ENCODE data around the gene NUP62. TPM values are rescaled to one million over a fixed set of nuclear protein-coding genes. Genes with fewer than 3 reads are reported as not detected.
A peak's percentile ranks its signal among the peaks of the same experiment; 100 is the strongest.

NUP62 gene
- total RNA-seq, 2 experiments from 2014 or later, result 160 to 171 TPM

DNA sequence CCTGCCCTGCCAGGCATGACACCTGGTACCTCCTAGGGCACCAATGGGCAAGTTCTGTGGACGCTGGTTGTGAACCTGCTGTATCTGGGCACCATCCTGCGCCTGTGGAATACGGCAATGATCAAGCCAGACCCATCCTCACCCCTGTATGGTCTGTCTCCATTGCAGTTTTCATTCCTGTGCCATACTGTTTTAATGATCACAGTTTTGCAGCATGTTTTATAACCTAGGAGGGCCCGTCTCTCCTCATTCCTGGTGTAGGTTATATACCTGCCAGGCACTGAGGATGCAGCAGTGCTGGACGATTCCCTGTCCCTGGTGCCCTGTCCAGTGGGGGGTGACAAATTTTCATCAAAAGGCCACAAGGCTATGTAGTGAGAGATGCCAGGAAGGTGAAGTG is 46.2 kb downstream of the NUP62 start:
- Mint-ChIP-seq H3K27ac (no peak overlapping the region), H3K36me3 (peaks cover 59% of the 10 kb centered on the region), H3K27me3 (no peaks in the 10 kb centered on the region), H3K4me1 (ENCODE audit: low read depth) (peaks cover 15% of the 10 kb centered on the region), H3K4me3 (no peak overlapping the region), H3K9me3 (no peaks in the 10 kb centered on the region)
- CTCF ChIA-PET, result interaction anchor here (1.2 kb wide), 1 partner anchor 32 kb away, joined by 3 read pairs; no protein-coding TSS in a partner anchor
- DNase-seq, result no peak
- POLR2A ChIA-PET, result interaction anchor here (1.1 kb wide), 1 partner anchor 12 kb away, joined by 7 read pairs; no protein-coding TSS in a partner anchor
- intact Hi-C loops (cut with micrococcal nuclease), result no loop called here

DNA sequence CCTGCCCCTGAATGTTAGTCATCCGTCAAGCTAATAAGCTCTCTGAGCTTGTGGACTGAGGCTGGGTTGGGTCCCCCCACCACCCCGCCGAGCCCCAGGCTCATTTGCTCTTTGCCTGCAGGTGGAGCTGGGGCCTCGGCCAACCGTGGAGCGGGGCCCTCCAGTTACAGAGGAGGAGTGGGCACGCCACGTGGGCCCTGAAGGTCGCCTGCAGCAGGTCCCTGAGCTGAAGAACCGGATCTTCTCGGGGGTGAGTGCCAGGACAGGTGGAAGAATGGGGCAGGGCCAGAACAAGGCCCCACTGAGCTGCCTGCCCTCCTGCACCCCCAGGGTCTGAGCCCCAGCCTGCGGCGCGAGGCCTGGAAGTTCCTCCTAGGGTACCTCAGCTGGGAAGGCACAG is 46.7 kb downstream of the NUP62 start:
- Mint-ChIP-seq H3K27me3 (no peaks in the 10 kb centered on the region), H3K36me3 (peaks cover 61% of the 10 kb centered on the region), H3K4me3 (no peak overlapping the region), H3K9me3 (no peaks in the 10 kb centered on the region), H3K4me1 (ENCODE audit: low read depth) (peaks cover 14% of the 10 kb centered on the region), H3K27ac (no peak overlapping the region)
- ChIA-PET CTCF (interaction anchor here (1.2 kb wide), 1 partner anchor 32 kb away, joined by 3 read pairs; no protein-coding TSS in a partner anchor), POLR2A (interaction anchor here (1.1 kb wide), 1 partner anchor 12 kb away, joined by 7 read pairs; no protein-coding TSS in a partner anchor)
- no peak for DNase-seq
- intact Hi-C loops (cut with micrococcal nuclease), result no loop called here

GRCh38 chr19:49881672-49882394 is 47.5 kb downstream of the NUP62 start:
- Mint-ChIP-seq H3K27ac (no peak overlapping the region), H3K4me3 (no peak overlapping the region), H3K27me3 (no peaks in the 10 kb centered on the region), H3K9me3 (no peaks in the 10 kb centered on the region), H3K36me3 (peaks cover 60% of the 10 kb centered on the region), H3K4me1 (ENCODE audit: low read depth) (peaks cover 14% of the 10 kb centered on the region)
- CTCF ChIA-PET, result interaction anchor here (1.9 kb wide), 1 partner anchor 9 kb away, joined by 7 read pairs; no protein-coding TSS in a partner anchor
- DNase-seq, result no peak
- intact Hi-C loops (cut with micrococcal nuclease), result no loop called here
- POLR2A ChIA-PET, result interaction anchor here (1.1 kb wide), 2 partner anchors 9 to 13 kb away, joined by 3 to 7 read pairs; no protein-coding TSS in a partner anchor

GRCh38 chr19:49881186-49881585 is 48.1 kb downstream of the NUP62 start:
- no peak overlapping the region for H3K27ac Mint-ChIP-seq
- POLR2A ChIA-PET, result interaction anchor here (1.1 kb wide), 1 partner anchor 10 kb away, joined by 3 read pairs; no protein-coding TSS in a partner anchor
- CTCF ChIA-PET, result interaction anchor here (1.9 kb wide), 1 partner anchor 9 kb away, joined by 7 read pairs; no protein-coding TSS in a partner anchor

GRCh38 chr19:49880162-49880869 is 49.0 kb downstream of the NUP62 start:
- H3K4me3 Mint-ChIP-seq, result no peak overlapping the region
- DNase-seq, result no peak
- H3K36me3 Mint-ChIP-seq, result peaks cover 54% of the 10 kb centered on the region
- H3K27ac Mint-ChIP-seq, result no peak overlapping the region
- POLR2A ChIA-PET, result interaction anchor here (1.6 kb wide), 1 partner anchor 31 kb away, joined by 5 read pairs; no protein-coding TSS in a partner anchor
- H3K9me3 Mint-ChIP-seq, result no peaks in the 10 kb centered on the region
- no peaks in the 10 kb centered on the region for H3K27me3 Mint-ChIP-seq
- CTCF ChIA-PET, result interaction anchor here (0.6 to 1.9 kb wide), 2 partner anchors 10 to 1522 kb away, joined by 3 to 7 read pairs; no protein-coding TSS in a partner anchor
- intact Hi-C loops (cut with micrococcal nuclease), result no loop called here
- peaks cover 19% of the 10 kb centered on the region for H3K4me1 Mint-ChIP-seq (ENCODE audit: low read depth)

More at GRCh38 chr19:49881186-49881585, 48.1 kb downstream of the NUP62 start:
- no peaks in the 10 kb centered on the region for H3K27me3 Mint-ChIP-seq
- DNase-seq, result no peak
- peaks cover 57% of the 10 kb centered on the region for H3K36me3 Mint-ChIP-seq
- intact Hi-C loops (cut with micrococcal nuclease), result no loop called here
- H3K4me1 Mint-ChIP-seq (ENCODE audit: low read depth), result peaks cover 14% of the 10 kb centered on the region
- no peak overlapping the region for H3K4me3 Mint-ChIP-seq
- no peaks in the 10 kb centered on the region for H3K9me3 Mint-ChIP-seq

DNA sequence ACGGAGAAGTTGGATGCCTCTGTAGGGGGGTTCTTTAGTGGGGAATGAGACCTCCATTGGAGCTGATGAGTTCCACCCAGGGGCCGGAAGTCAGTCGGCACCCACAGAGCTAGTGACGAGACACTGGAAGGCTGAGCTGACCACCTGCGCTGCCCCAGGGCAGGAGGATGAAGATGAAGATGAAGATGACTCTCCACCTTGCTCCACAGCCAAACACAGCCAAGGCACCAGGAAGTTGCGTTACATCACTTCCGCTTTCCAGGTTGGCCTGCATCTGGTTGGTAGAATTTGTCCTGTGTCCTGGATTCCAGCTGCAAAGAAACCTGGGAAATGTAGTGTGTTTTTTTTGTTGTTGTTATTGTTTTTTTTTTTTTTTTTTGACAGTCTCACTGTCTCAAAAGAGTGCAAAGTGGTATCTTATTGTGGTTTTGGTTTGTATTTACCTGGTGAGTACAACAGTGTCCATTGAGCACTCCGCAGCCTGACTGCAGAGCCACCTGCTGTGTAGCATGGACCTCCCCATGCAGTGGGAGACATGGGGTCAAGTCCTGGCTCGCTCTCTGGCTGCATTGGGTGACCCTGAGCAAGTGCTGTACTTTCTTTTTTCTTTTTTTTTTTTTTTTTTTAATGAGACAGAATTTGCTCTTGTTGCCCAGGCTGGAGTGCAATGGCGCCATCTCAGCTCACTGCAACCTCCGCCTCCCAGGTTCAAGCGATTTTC is 49.9 kb downstream of the NUP62 start:
- Mint-ChIP-seq H3K4me3 (no peak overlapping the region), H3K36me3 (peaks cover 46% of the 10 kb centered on the region), H3K27ac (peak overlapping the region; percentile 49), H3K27me3 (no peaks in the 10 kb centered on the region), H3K4me1 (ENCODE audit: low read depth) (peaks cover 25% of the 10 kb centered on the region), H3K9me3 (no peaks in the 10 kb centered on the region)
- peak; percentile 35 for DNase-seq
- ChIA-PET CTCF (interaction anchor here (0.6 kb wide), 1 partner anchor 1521 kb away, joined by 3 read pairs; no protein-coding TSS in a partner anchor), POLR2A (interaction anchor here (1.0 to 1.6 kb wide), 2 partner anchors 13 to 32 kb away, joined by 3 to 5 read pairs; no protein-coding TSS in a partner anchor)
- intact Hi-C loops (cut with micrococcal nuclease), result loop anchor here (5.0 kb wide), 1 partner anchor 382 kb away; the partner anchor contains the start of gene RPS11

DNA sequence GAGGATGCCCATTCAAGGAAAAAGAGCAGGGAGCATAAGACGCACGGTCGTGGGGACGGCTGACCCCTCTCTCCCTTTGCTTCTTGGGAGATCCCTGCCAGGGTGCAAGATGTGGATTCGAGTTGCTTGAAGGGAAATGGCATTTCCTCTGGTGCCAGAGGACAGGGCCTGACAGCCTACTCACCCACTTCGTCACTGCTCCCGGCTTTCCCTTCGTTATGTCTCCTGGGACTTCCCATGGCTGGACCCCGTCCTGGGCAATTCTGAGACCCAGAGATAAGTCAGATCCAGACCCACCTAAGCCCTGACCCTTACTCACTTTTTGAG is 50.6 kb downstream of the NUP62 start:
- Mint-ChIP-seq H3K27ac (peak overlapping the region; percentile 49), H3K9me3 (no peaks in the 10 kb centered on the region), H3K4me1 (ENCODE audit: low read depth) (peaks cover 25% of the 10 kb centered on the region), H3K4me3 (no peak overlapping the region), H3K27me3 (no peaks in the 10 kb centered on the region), H3K36me3 (peaks cover 43% of the 10 kb centered on the region)
- no peak for DNase-seq
- ChIA-PET POLR2A (interaction anchor here (1.0 to 2.9 kb wide), 3 partner anchors 13 to 50 kb away, joined by 3 to 21 read pairs (median 5); partner anchors contain the start of genes ATF5 and NUP62), CTCF (no interaction called here)
- intact Hi-C loops (cut with micrococcal nuclease), result loop anchor here (1.0 to 5.0 kb wide), 2 partner anchors 12 to 381 kb away; partner anchors contain the start of gene RPS11

GRCh38 chr19:49877879-49878743 is 51.2 kb downstream of the NUP62 start:
- peaks cover 25% of the 10 kb centered on the region for H3K4me1 Mint-ChIP-seq (ENCODE audit: low read depth)
- H3K36me3 Mint-ChIP-seq, result peaks cover 37% of the 10 kb centered on the region
- no peak overlapping the region for H3K4me3 Mint-ChIP-seq
- H3K27me3 Mint-ChIP-seq, result no peaks in the 10 kb centered on the region
- CTCF ChIA-PET, result interaction anchor here (0.9 kb wide), 1 partner anchor 160 kb away, joined by 3 read pairs; no protein-coding TSS in a partner anchor
- POLR2A ChIA-PET, result interaction anchor here (0.8 to 2.9 kb wide), 8 partner anchors 9 to 51 kb away, joined by 3 to 21 read pairs (median 6); partner anchors contain the start of genes ATF5 and NUP62
- H3K27ac Mint-ChIP-seq, result no peak overlapping the region
- intact Hi-C loops (cut with micrococcal nuclease), result loop anchor here (1.0 to 5.0 kb wide), 9 partner anchors 9 to 1239 kb away; partner anchors contain the start of genes FUZ and RPS11
- peak; percentile 99 for DNase-seq
- H3K9me3 Mint-ChIP-seq, result no peaks in the 10 kb centered on the region

DNA sequence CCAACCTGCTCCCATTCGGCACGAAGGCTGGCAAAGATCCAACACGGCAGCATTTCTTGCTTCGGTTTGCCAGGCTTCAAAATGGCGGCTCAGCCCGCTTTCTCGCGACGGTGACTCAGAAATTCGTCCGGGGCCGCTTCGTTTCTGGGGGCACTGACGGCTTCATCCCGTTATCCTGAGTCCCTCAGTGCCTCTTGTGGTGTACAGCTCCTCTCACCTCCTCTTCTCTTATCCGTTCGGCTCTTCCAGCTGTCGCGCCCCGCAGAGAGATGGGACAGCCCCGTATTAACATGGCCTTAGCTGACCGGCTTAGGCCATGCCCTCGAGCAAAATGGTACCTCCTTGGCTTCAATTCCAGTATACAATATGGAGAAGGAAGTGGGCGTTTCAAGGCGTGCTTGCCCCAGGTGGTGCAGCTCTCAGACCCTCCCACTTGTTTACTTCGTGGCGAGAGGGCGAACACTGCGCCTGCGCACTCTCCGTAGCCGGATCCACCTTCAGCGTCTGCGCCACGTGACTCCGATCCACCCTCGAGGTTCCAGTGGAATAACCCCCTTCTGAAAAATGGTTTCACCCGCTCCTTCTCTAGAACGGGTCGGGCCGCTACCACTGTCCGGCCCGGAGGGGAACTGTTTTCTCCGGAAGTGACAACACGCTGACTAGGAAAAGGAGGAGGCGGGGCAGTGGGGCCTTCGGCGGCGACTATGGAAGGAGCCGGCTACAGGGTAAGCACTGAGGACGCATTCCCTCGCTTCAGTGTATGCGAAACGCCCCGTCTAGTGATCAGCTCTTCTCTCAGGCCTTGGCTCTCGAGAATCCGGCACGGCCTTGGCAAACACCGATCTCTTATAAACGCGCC is 52.1 kb downstream of the NUP62 start, which contains the start of the genes AKT1S1 and TBC1D17:
Gene AKT1S1 (minus strand): TSS at position 336 of the 859 bp plus-strand sequence. CDS start 4,060 bp downstream, outside the sequence.
Gene TBC1D17 (plus strand): TSS at position 683 of the 859 bp plus-strand sequence. CDS start 22 bp downstream, at position 705.
- H3K4me1 Mint-ChIP-seq (ENCODE audit: low read depth), result peaks cover 26% of the 10 kb centered on the region
- H3K27ac Mint-ChIP-seq, result no peak within 1 kb of the TSS
- no peaks in the 10 kb centered on the region for H3K9me3 Mint-ChIP-seq
- POLR2A ChIA-PET, result interaction anchor here (0.8 to 2.9 kb wide), 10 partner anchors 9 to 52 kb away, joined by 3 to 21 read pairs (median 6); partner anchors contain the start of genes ATF5, IL4I1, NUP62 and PTOV1
- intact Hi-C loops (cut with micrococcal nuclease), result loop anchor here (1.0 to 5.0 kb wide), 8 partner anchors 8 to 1238 kb away; partner anchors contain the start of genes FUZ and RPS11
- H3K27me3 Mint-ChIP-seq, result no peaks in the 10 kb centered on the region
- CTCF ChIA-PET, result interaction anchor here (0.9 to 1.5 kb wide), 2 partner anchors 13 to 159 kb away, joined by 3 to 4 read pairs; no protein-coding TSS in a partner anchor
- peak; percentile 99 for DNase-seq
- H3K4me3 Mint-ChIP-seq, result no peak within 1 kb of the TSS
- H3K36me3 Mint-ChIP-seq, result peaks cover 30% of the 10 kb centered on the region

Data from activated CD4-positive, alpha-beta memory T cell treated with anti-CD3 and anti-CD28 coated beads for 36 hours (primary cell).